Measurements from ENCODE around the gene CAAP1. TPM values are rescaled to one million over a fixed set of nuclear protein-coding genes. Genes with fewer than 3 reads are reported as not detected.

The CAAP1 gene
- total and polyA plus RNA-seq, 3 experiments from 2014 or later = 19.4 to 21.0 (median 20.8) TPM

- no peaks in the 10 kb centered on the region for H3K9me3 ChIP-seq (ENCODE audit: low read length)
- peaks cover 12 to 92% (median 42%) of the 10 kb centered on the region in 3 donors for H3K36me3 Mint-ChIP-seq
Observed at GRCh38 chr9:26919698-26920097, 27.1 kb upstream of the CAAP1 start.

GRCh38 chr9:26913138-26913668 is 20.6 kb upstream of the CAAP1 start:
- Mint-ChIP-seq H3K36me3 (peaks cover 12 to 67% (median 33%) of the 10 kb centered on the region in 3 donors), H3K9me3 (no peaks in the 10 kb centered on the region), H3K4me1 (no peaks in the 10 kb centered on the region), H3K27me3 (no peaks in the 10 kb centered on the region), H3K27ac (peak overlapping the region in 1 of 8 donors; percentile 58), H3K4me3 (no peak overlapping the region)
- CTCF ChIA-PET = no interaction called here
- DNase-seq = no peak
- H3K27me3 ChIP-seq (ENCODE audit: insufficient read depth, low read length, poor library complexity, severe bottlenecking) = no peaks in the 10 kb centered on the region
- H3K4me3 ChIP-seq (ENCODE audit: low read length) = no peak overlapping the region
- peaks cover 23% of the 10 kb centered on the region for H3K36me3 ChIP-seq (ENCODE audit: insufficient read depth, low read length)
- H3K4me1 ChIP-seq (ENCODE audit: insufficient read depth, low read length) = no peaks in the 10 kb centered on the region
- POLR2A ChIA-PET = no interaction called here
- no peaks in the 10 kb centered on the region for H3K9me3 ChIP-seq (ENCODE audit: low read length)
- no peak overlapping the region for H3K27ac ChIP-seq (ENCODE audit: low read depth, low read length)

More at GRCh38 chr9:26919698-26920097, 27.1 kb upstream of the CAAP1 start:
- Mint-ChIP-seq H3K4me1 (no peaks in the 10 kb centered on the region), H3K27ac (no peak overlapping the region), H3K9me3 (no peaks in the 10 kb centered on the region), H3K4me3 (no peak overlapping the region), H3K27me3 (no peaks in the 10 kb centered on the region)
- ChIA-PET CTCF (no interaction called here), POLR2A (no interaction called here)
- Histone ChIP-seq H3K4me1 (ENCODE audit: insufficient read depth, low read length) (no peaks in the 10 kb centered on the region), H3K4me3 (ENCODE audit: low read length) (no peak overlapping the region), H3K27ac (ENCODE audit: low read depth, low read length) (no peak overlapping the region), H3K36me3 (ENCODE audit: insufficient read depth, low read length) (peaks cover 47% of the 10 kb centered on the region), H3K27me3 (ENCODE audit: insufficient read depth, low read length, poor library complexity, severe bottlenecking) (no peaks in the 10 kb centered on the region)
- no peak for DNase-seq

GRCh38 chr9:26904671-26905070 is 12.1 kb upstream of the CAAP1 start:
- H3K27ac Mint-ChIP-seq = peak overlapping the region in 1 of 8 donors; percentile 23
- peaks cover 14% of the 10 kb centered on the region for H3K36me3 ChIP-seq (ENCODE audit: insufficient read depth, low read length)
- H3K9me3 Mint-ChIP-seq = no peaks in the 10 kb centered on the region
- no peak overlapping the region for H3K4me3 ChIP-seq (ENCODE audit: low read length)
- CTCF ChIA-PET = no interaction called here
- H3K4me1 ChIP-seq (ENCODE audit: insufficient read depth, low read length) = no peaks in the 10 kb centered on the region
- H3K4me3 Mint-ChIP-seq = no peak overlapping the region
- peaks cover 7 to 53% (median 28%) of the 10 kb centered on the region in 3 donors for H3K36me3 Mint-ChIP-seq
- no peak overlapping the region for H3K27ac ChIP-seq (ENCODE audit: low read depth, low read length)
- no peaks in the 10 kb centered on the region for H3K27me3 ChIP-seq (ENCODE audit: insufficient read depth, low read length, poor library complexity, severe bottlenecking)
- H3K27me3 Mint-ChIP-seq = no peaks in the 10 kb centered on the region
- H3K4me1 Mint-ChIP-seq = no peaks in the 10 kb centered on the region
- POLR2A ChIA-PET = no interaction called here
- DNase-seq = no peak
- H3K9me3 ChIP-seq (ENCODE audit: low read length) = no peaks in the 10 kb centered on the region

- Mint-ChIP-seq H3K4me1 (no peaks in the 10 kb centered on the region), H3K36me3 (peaks cover 3 to 50% (median 27%) of the 10 kb centered on the region in 3 donors), H3K27ac (no peak overlapping the region), H3K9me3 (no peaks in the 10 kb centered on the region), H3K4me3 (no peak overlapping the region), H3K27me3 (no peaks in the 10 kb centered on the region)
- no peak overlapping the region for H3K4me3 ChIP-seq (ENCODE audit: low read length)
- H3K27ac ChIP-seq (ENCODE audit: low read depth, low read length) = no peak overlapping the region
- H3K27me3 ChIP-seq (ENCODE audit: insufficient read depth, low read length, poor library complexity, severe bottlenecking) = no peaks in the 10 kb centered on the region
- no peaks in the 10 kb centered on the region for H3K9me3 ChIP-seq (ENCODE audit: low read length)
- POLR2A ChIA-PET = no interaction called here
- no peaks in the 10 kb centered on the region for H3K4me1 ChIP-seq (ENCODE audit: insufficient read depth, low read length)
- H3K36me3 ChIP-seq (ENCODE audit: insufficient read depth, low read length) = peaks cover 14% of the 10 kb centered on the region
- CTCF ChIA-PET = no interaction called here
- no peak for DNase-seq
Observed at GRCh38 chr9:26904070-26904469, 11.5 kb upstream of the CAAP1 start.

GRCh38 chr9:26893030-26893676 is 551 bp upstream of the CAAP1 start:
- Histone ChIP-seq H3K4me1 (ENCODE audit: insufficient read depth, low read length) (peaks cover 29% of the 10 kb centered on the region), H3K4me3 (ENCODE audit: low read length) (peak overlapping the region; percentile 93), H3K9me3 (ENCODE audit: low read length) (no peaks in the 10 kb centered on the region), H3K36me3 (ENCODE audit: insufficient read depth, low read length) (no peaks in the 10 kb centered on the region), H3K27ac (ENCODE audit: low read depth, low read length) (peak overlapping the region; percentile 98), H3K27me3 (ENCODE audit: insufficient read depth, low read length, poor library complexity, severe bottlenecking) (no peaks in the 10 kb centered on the region)
- CTCF ChIA-PET = interaction anchor here (1.2 to 2.7 kb wide), 3 partner anchors 49 to 63 kb away, joined by 3 to 15 read pairs (median 3); partner anchors contain the start of gene IFT74
- H3K4me1 Mint-ChIP-seq = peaks cover 31 to 47% (median 46%) of the 10 kb centered on the region in 3 donors
- POLR2A ChIA-PET = interaction anchor here (0.5 to 2.0 kb wide), 4 partner anchors 50 to 63 kb away, joined by 3 to 11 read pairs (median 4); partner anchors contain the start of genes IFT74 and PLAA
- peak overlapping the region; percentile 95 to 100 (median 100) for H3K4me3 Mint-ChIP-seq
- H3K27ac Mint-ChIP-seq = peak overlapping the region; percentile 95 to 100 (median 100)
- H3K9me3 Mint-ChIP-seq = peaks cover 0 to 4% (median 2%) of the 10 kb centered on the region in 5 donors
- peaks cover 0 to 3% of the 10 kb centered on the region in 2 donors for H3K27me3 Mint-ChIP-seq
- H3K36me3 Mint-ChIP-seq = peaks cover 0 to 16% (median 5%) of the 10 kb centered on the region in 3 donors
- DNase-seq = no peak

- H3K4me3 Mint-ChIP-seq = peak overlapping the region; percentile 95 to 100 (median 100)
- H3K4me1 Mint-ChIP-seq = peaks cover 34 to 51% (median 51%) of the 10 kb centered on the region in 3 donors
- Histone ChIP-seq H3K4me3 (ENCODE audit: low read length) (peak overlapping the region; percentile 93), H3K27ac (ENCODE audit: low read depth, low read length) (peak overlapping the region; percentile 98), H3K27me3 (ENCODE audit: insufficient read depth, low read length, poor library complexity, severe bottlenecking) (no peaks in the 10 kb centered on the region), H3K9me3 (ENCODE audit: low read length) (no peaks in the 10 kb centered on the region), H3K36me3 (ENCODE audit: insufficient read depth, low read length) (no peaks in the 10 kb centered on the region), H3K4me1 (ENCODE audit: insufficient read depth, low read length) (peaks cover 31% of the 10 kb centered on the region)
- peaks cover 0 to 4% (median 2%) of the 10 kb centered on the region in 5 donors for H3K9me3 Mint-ChIP-seq
- ChIA-PET CTCF (interaction anchor here (0.8 to 2.7 kb wide), 8 partner anchors 9 to 65 kb away, joined by 3 to 15 read pairs (median 3); partner anchors contain the start of gene IFT74), POLR2A (interaction anchor here (0.9 to 2.0 kb wide), 3 partner anchors 17 to 64 kb away, joined by 5 to 11 read pairs (median 6); partner anchors contain the start of genes IFT74 and PLAA)
- DNase-seq = no peak
- H3K27ac Mint-ChIP-seq = peak overlapping the region; percentile 92 to 100 (median 100)
- peaks cover 0 to 20% (median 5%) of the 10 kb centered on the region in 3 donors for H3K36me3 Mint-ChIP-seq
- peaks cover 0 to 3% of the 10 kb centered on the region in 2 donors for H3K27me3 Mint-ChIP-seq
Observed at GRCh38 chr9:26891726-26892125, 876 bp downstream of the CAAP1 start.

- Mint-ChIP-seq H3K36me3 (peaks cover 6 to 44% (median 11%) of the 10 kb centered on the region in 3 donors), H3K27me3 (peaks cover 0 to 3% of the 10 kb centered on the region in 2 donors), H3K27ac (peak overlapping the region in 1 of 8 donors; percentile 12), H3K4me1 (peaks cover 34 to 50% (median 48%) of the 10 kb centered on the region in 3 donors), H3K4me3 (peak overlapping the region in 1 of 7 donors; percentile 60), H3K9me3 (no peaks in the 10 kb centered on the region)
- DNase-seq = no peak
- H3K27ac ChIP-seq (ENCODE audit: low read depth, low read length) = no peak overlapping the region
- ChIA-PET POLR2A (no interaction called here), CTCF (no interaction called here)
- H3K4me3 ChIP-seq (ENCODE audit: low read length) = no peak overlapping the region
- peaks cover 29% of the 10 kb centered on the region for H3K4me1 ChIP-seq (ENCODE audit: insufficient read depth, low read length)
- no peaks in the 10 kb centered on the region for H3K9me3 ChIP-seq (ENCODE audit: low read length)
- no peaks in the 10 kb centered on the region for H3K36me3 ChIP-seq (ENCODE audit: insufficient read depth, low read length)
- H3K27me3 ChIP-seq (ENCODE audit: insufficient read depth, low read length, poor library complexity, severe bottlenecking) = no peaks in the 10 kb centered on the region
Observed at GRCh38 chr9:26888271-26888670, 4.3 kb downstream of the CAAP1 start.

- Mint-ChIP-seq H3K4me3 (no peak overlapping the region), H3K27me3 (no peaks in the 10 kb centered on the region), H3K4me1 (no peaks in the 10 kb centered on the region), H3K27ac (no peak overlapping the region), H3K9me3 (peaks cover 0 to 16% (median 5%) of the 10 kb centered on the region in 5 donors), H3K36me3 (peaks cover 47 to 83% (median 60%) of the 10 kb centered on the region in 3 donors)
- H3K36me3 ChIP-seq (ENCODE audit: insufficient read depth, low read length) = peaks cover 20% of the 10 kb centered on the region
- H3K9me3 ChIP-seq (ENCODE audit: low read length) = no peaks in the 10 kb centered on the region
- POLR2A ChIA-PET = no interaction called here
- no peak overlapping the region for H3K27ac ChIP-seq (ENCODE audit: low read depth, low read length)
- no peaks in the 10 kb centered on the region for H3K27me3 ChIP-seq (ENCODE audit: insufficient read depth, low read length, poor library complexity, severe bottlenecking)
- DNase-seq = no peak
- CTCF ChIA-PET = no interaction called here
- H3K4me3 ChIP-seq (ENCODE audit: low read length) = no peak overlapping the region
- no peaks in the 10 kb centered on the region for H3K4me1 ChIP-seq (ENCODE audit: insufficient read depth, low read length)
Observed at GRCh38 chr9:26882154-26882553, 10.4 kb downstream of the CAAP1 start.

All from CD8-positive, alpha-beta memory T cell (primary cell).